ENCODE measurements around the gene SLC1A5.

- no peak for TF ChIP-seq CTCF (IDR thresholded peaks at IDR 0.05; ENCODE audit: poor library complexity, severe bottlenecking)
- TF ChIP-seq TAF1 (IDR thresholded peaks at IDR 0.05; ENCODE audit: low read depth): no peak
- no peak for TF ChIP-seq RAD21 (conservative IDR thresholded peaks at IDR 0.05)
- TF ChIP-seq REST (IDR thresholded peaks at IDR 0.05; ENCODE audit: borderline replicate concordance): no peak
- no peak for TF ChIP-seq MXI1 (conservative IDR thresholded peaks at IDR 0.05; ENCODE audit: poor library complexity, severe bottlenecking)
- TF ChIP-seq EZH2 (IDR thresholded peaks at IDR 0.05; ENCODE audit: borderline replicate concordance, insufficient read depth, low read length, poor library complexity, severe bottlenecking): no peak
Observed at GRCh38 chr19:46742926-46743480, 45.4 kb downstream of the SLC1A5 start.
